ENCODE results near the gene GCN1. TPM values are rescaled to one million over a fixed set of nuclear protein-coding genes. Genes with fewer than 3 reads are reported as not detected.

The GCN1 gene
- total RNA-seq, 1 donor, result 156 TPM

- peak; percentile 92 for TF ChIP-seq CTCF (IDR thresholded peaks at IDR 0.05; ENCODE audit: insufficient read depth, low read length)
- peak; percentile 85 for DNase-seq (ENCODE audit: low read depth)
- peak overlapping the region; percentile 35 for H3K4me3 ChIP-seq (ENCODE audit: low read depth, low read length)
Observed at GRCh38 chr12:120228291-120229070, 34.0 kb upstream of the GCN1 start.

GRCh38 chr12:120228041-120228290 lies 33.5 kb upstream of the GCN1 start:
- TF ChIP-seq CTCF (IDR thresholded peaks at IDR 0.05; ENCODE audit: insufficient read depth, low read length), result no peak
- no peak for DNase-seq (ENCODE audit: low read depth)

GRCh38 chr12:120227233-120228040 lies 32.9 kb upstream of the GCN1 start:
- no peak for DNase-seq (ENCODE audit: low read depth)
- H3K4me3 ChIP-seq (ENCODE audit: low read depth, low read length), result no peak overlapping the region
- no peak for TF ChIP-seq CTCF (IDR thresholded peaks at IDR 0.05; ENCODE audit: insufficient read depth, low read length)

More at GRCh38 chr12:120228041-120228290, 33.5 kb upstream of the GCN1 start:
- H3K4me3 ChIP-seq (ENCODE audit: low read depth, low read length), result no peak overlapping the region

- H3K4me3 ChIP-seq (ENCODE audit: low read depth, low read length), result no peak overlapping the region
- peak; percentile 29 for DNase-seq (ENCODE audit: low read depth)
- TF ChIP-seq CTCF (IDR thresholded peaks at IDR 0.05; ENCODE audit: insufficient read depth, low read length), result peak; percentile 29
Observed at GRCh38 chr12:120225852-120226640, 31.5 kb upstream of the GCN1 start.

- peak overlapping the region; percentile 5 for H3K4me3 ChIP-seq (ENCODE audit: low read depth, low read length)
- no peak for TF ChIP-seq CTCF (IDR thresholded peaks at IDR 0.05; ENCODE audit: insufficient read depth, low read length)
- DNase-seq (ENCODE audit: low read depth), result no peak
Observed at GRCh38 chr12:120225200-120225558, 30.7 kb upstream of the GCN1 start.

- TF ChIP-seq CTCF (IDR thresholded peaks at IDR 0.05; ENCODE audit: insufficient read depth, low read length), result no peak
- DNase-seq (ENCODE audit: low read depth), result peak; percentile 41
- H3K4me3 ChIP-seq (ENCODE audit: low read depth, low read length), result peak overlapping the region; percentile 13
Observed at GRCh38 chr12:120224304-120225199, 30.0 kb upstream of the GCN1 start.

Measured in fibroblast of the aortic adventitia (primary cell).